ENCODE measurements around the gene VNN1. TPM values are rescaled to one million over a fixed set of nuclear protein-coding genes. Genes with fewer than 3 reads are reported as not detected.
"Not testable (repeated sequence)": the region's sequence is repeated elsewhere in the genome, so short reads cannot be mapped to it uniquely, and the experiment has no call there.

VNN1 gene
- total RNA-seq, 1 donor from 2014 or later: 10.0 TPM

- intact Hi-C loops (cut with DNase I): no loop called here
- TF ChIP-seq CTCF (IDR thresholded peaks at IDR 0.05): no peak
- ATAC-seq: no peak
- Histone ChIP-seq H3K9me3 (no peaks in the 10 kb centered on the region), H3K4me1 (no peaks in the 10 kb centered on the region), H3K4me3 (no peak overlapping the region), H3K27me3 (ENCODE audit: low read depth) (no peaks in the 10 kb centered on the region), H3K36me3 (no peaks in the 10 kb centered on the region), H3K27ac (no peak overlapping the region)
- no peak for DNase-seq
Measured at GRCh38 chr6:132648356-132648755, 65.5 kb downstream of the VNN1 start.

GRCh38 chr6:132643547-132643946 lies 70.3 kb downstream of the VNN1 start:
- Histone ChIP-seq H3K4me1 (no peaks in the 10 kb centered on the region), H3K4me3 (no peak overlapping the region), H3K36me3 (no peaks in the 10 kb centered on the region), H3K27me3 (ENCODE audit: low read depth) (no peaks in the 10 kb centered on the region), H3K9me3 (no peaks in the 10 kb centered on the region), H3K27ac (no peak overlapping the region)
- TF ChIP-seq CTCF (IDR thresholded peaks at IDR 0.05): no peak
- no peak for ATAC-seq
- no peak for DNase-seq
- intact Hi-C loops (cut with DNase I): no loop called here

GRCh38 chr6:132637135-132637534 lies 76.7 kb downstream of the VNN1 start:
- H3K27ac ChIP-seq; H3K36me3 ChIP-seq; H3K9me3 ChIP-seq; ATAC-seq; H3K27me3 ChIP-seq (ENCODE audit: low read depth); DNase-seq; intact Hi-C loops (cut with DNase I); H3K4me3 ChIP-seq; H3K4me1 ChIP-seq: not testable (repeated sequence)

GRCh38 chr6:132635906-132636305 lies 77.9 kb downstream of the VNN1 start:
- DNase-seq; ATAC-seq; H3K36me3 ChIP-seq; H3K4me3 ChIP-seq; H3K27ac ChIP-seq; H3K4me1 ChIP-seq; H3K27me3 ChIP-seq (ENCODE audit: low read depth); H3K9me3 ChIP-seq; intact Hi-C loops (cut with DNase I): not testable (repeated sequence)

- H3K9me3 ChIP-seq; H3K4me3 ChIP-seq; H3K4me1 ChIP-seq; DNase-seq; H3K27ac ChIP-seq; intact Hi-C loops (cut with DNase I); H3K36me3 ChIP-seq; ATAC-seq; H3K27me3 ChIP-seq (ENCODE audit: low read depth): not testable (repeated sequence)
Measured at GRCh38 chr6:132635288-132635687, 78.6 kb downstream of the VNN1 start.

GRCh38 chr6:132634796-132635195 lies 79.1 kb downstream of the VNN1 start:
- Histone ChIP-seq H3K27ac (no peak overlapping the region), H3K4me1 (no peaks in the 10 kb centered on the region), H3K36me3 (no peaks in the 10 kb centered on the region), H3K27me3 (ENCODE audit: low read depth) (no peaks in the 10 kb centered on the region), H3K4me3 (no peak overlapping the region), H3K9me3 (no peaks in the 10 kb centered on the region)
- no peak for TF ChIP-seq CTCF (IDR thresholded peaks at IDR 0.05)
- intact Hi-C loops (cut with DNase I): no loop called here
- ATAC-seq (no peak), DNase-seq (no peak)

GRCh38 chr6:132633362-132633761 lies 80.5 kb downstream of the VNN1 start:
- Histone ChIP-seq H3K27ac (no peak overlapping the region), H3K27me3 (ENCODE audit: low read depth) (no peaks in the 10 kb centered on the region), H3K36me3 (no peaks in the 10 kb centered on the region), H3K4me3 (no peak overlapping the region), H3K4me1 (no peaks in the 10 kb centered on the region), H3K9me3 (no peaks in the 10 kb centered on the region)
- ATAC-seq (no peak), DNase-seq (no peak)
- intact Hi-C loops (cut with DNase I): no loop called here
- no peak for TF ChIP-seq CTCF (IDR thresholded peaks at IDR 0.05)

Other genes with a start within 250 kb of the VNN1 start
- gene STX7, start 200.9 kb downstream of the VNN1 start, total RNA-seq: 97.2 TPM
- not detected for gene TAAR9, start 175.8 kb downstream of the VNN1 start, total RNA-seq
- gene TAAR8, start 161.4 kb downstream of the VNN1 start, total RNA-seq: not detected
- gene TAAR6, start 143.7 kb downstream of the VNN1 start, total RNA-seq: not detected
- not detected for gene TAAR5, start 124.3 kb downstream of the VNN1 start, total RNA-seq
- not detected for gene TAAR2, start 89.8 kb downstream of the VNN1 start, total RNA-seq
- not detected for gene TAAR1, start 54.9 kb downstream of the VNN1 start, total RNA-seq
- 32.6 TPM for gene VNN2, start 43.8 kb upstream of the VNN1 start, total RNA-seq
- 8.1 TPM for gene SLC18B1, start 84.6 kb upstream of the VNN1 start, total RNA-seq
- gene RPS12, start 100.5 kb upstream of the VNN1 start, total RNA-seq: 1,034 TPM